Stimulated activated CD8-positive, alpha-beta memory T cell treated with anti-CD3 and anti-CD28 coated beads, Interleukin-7, amount 100 ng/mL, for 24 hours (primary cell): ENCODE data around the gene ZDHHC21.

Experiments
- DNase-seq: peaks from one replicate; pipeline ENCODE4 v3.0.0-alpha.2; 2020; ENCODE audit warnings: low read depth

The ZDHHC21 gene

GRCh38 chr9:14616188-14616982, 76.8 kb downstream of the ZDHHC21 start:
- no peak for DNase-seq

GRCh38 chr9:14608540-14608939, 84.7 kb downstream of the ZDHHC21 start:
- DNase-seq = no peak

- DNase-seq = no peak
These were observed 95.9 kb downstream of the ZDHHC21 start for GRCh38 chr9:14597171-14597799.

- DNase-seq = no peak
These were observed 99.8 kb downstream of the ZDHHC21 start for GRCh38 chr9:14593406-14593805.

- DNase-seq = no peak
These were observed 101.8 kb downstream of the ZDHHC21 start for GRCh38 chr9:14591411-14591810.

- DNase-seq = no peak
These were observed 107.3 kb downstream of the ZDHHC21 start for GRCh38 chr9:14585730-14586473.

GRCh38 chr9:14584571-14584970, 108.7 kb downstream of the ZDHHC21 start:
- DNase-seq = no peak

- DNase-seq = no peak
These were observed 115.2 kb downstream of the ZDHHC21 start for GRCh38 chr9:14578030-14578429.

- no peak for DNase-seq
These were observed 119.1 kb downstream of the ZDHHC21 start for GRCh38 chr9:14574173-14574572.

GRCh38 chr9:14573319-14573718, 119.9 kb downstream of the ZDHHC21 start:
- no peak for DNase-seq

GRCh38 chr9:14565352-14566016, 127.7 kb downstream of the ZDHHC21 start:
- no peak for DNase-seq

GRCh38 chr9:14563902-14564624, 129.2 kb downstream of the ZDHHC21 start:
- no peak for DNase-seq

GRCh38 chr9:14561929-14562405, 131.3 kb downstream of the ZDHHC21 start:
- DNase-seq = no peak
